K562 (cell line): ENCODE measurements around the gene JADE2. TPM values are rescaled to one million over a fixed set of nuclear protein-coding genes. Genes with fewer than 3 reads are reported as not detected.

ENCODE experiments used
- DPF2 ChIP-seq: fragments of 450-650 bp; IDR thresholded peaks from 2 replicates; pipeline ENCODE4 v1.6.1; 2016
- EHMT2 ChIP-seq: fragments of 450-650 bp; IDR thresholded peaks from 2 replicates; pipeline ENCODE4 v1.6.1; 2018; ENCODE audit warnings: antibody characterized with exemption
- HMGXB4 ChIP-seq: sonication (generic); formaldehyde crosslinking; IDR thresholded peaks from 2 replicates; pipeline ENCODE4 v1.8.1; 2023; ENCODE audit warnings: mild to moderate bottlenecking, missing genetic modification reagents
- HNRNPUL1 ChIP-seq: fragments of 200-400 bp; formaldehyde crosslinking; IDR thresholded peaks from 2 replicates; pipeline ENCODE4 v1.6.1; 2017; ENCODE audit warnings: low read length
- KDM2B ChIP-seq: fragments of 250-450 bp; sonication (Bioruptor Pico); IDR thresholded peaks from 2 replicates; pipeline ENCODE4 v1.8.0; 2021; ENCODE audit warnings: mild to moderate bottlenecking, moderate library complexity
- NCOA2 ChIP-seq, 2 experiments: fragments of 450-650 bp; IDR thresholded peaks; 2 replicates each; pipeline ENCODE4 v1.6.1; 2018; ENCODE audit warnings: mild to moderate bottlenecking in 2 of 2, moderate library complexity in 1 of 2; ENCODE audit not compliant: partially characterized antibody in 2 of 2
- NFXL1 ChIP-seq: fragments of 450-650 bp; formaldehyde crosslinking; IDR thresholded peaks from 2 replicates; pipeline ENCODE4 v1.4.0; 2021; ENCODE audit warnings: mild to moderate bottlenecking
- PCBP2 ChIP-seq: fragments of 200-400 bp; formaldehyde crosslinking; IDR thresholded peaks from 2 replicates; pipeline ENCODE4 v1.6.1; 2018; ENCODE audit warnings: low read length, low read depth, mild to moderate bottlenecking, moderate library complexity; ENCODE audit not compliant: poor library complexity, severe bottlenecking
- POLR2H ChIP-seq: IDR thresholded peaks from 2 replicates; pipeline ENCODE4 v1.6.1; 2016; ENCODE audit warnings: missing genetic modification characterization, low read depth, mild to moderate bottlenecking, control low read depth, missing compliant biosample characterization, moderate library complexity
- PRDM10 ChIP-seq: fragments of 450-650 bp; IDR thresholded peaks from 2 replicates; pipeline ENCODE4 v1.6.1; 2018; ENCODE audit not compliant: partially characterized antibody
- RFX1 ChIP-seq: fragments of 450-650 bp; IDR thresholded peaks from 2 replicates; pipeline ENCODE4 v1.6.1; 2016; ENCODE audit warnings: mild to moderate bottlenecking, moderate library complexity
- SAFB2 ChIP-seq: fragments of 200-400 bp; formaldehyde crosslinking; IDR thresholded peaks from 2 replicates; pipeline ENCODE4 v1.6.1; 2018; ENCODE audit warnings: borderline replicate concordance, low read length, low read depth, moderate library complexity; ENCODE audit not compliant: severe bottlenecking
- TCFL5 ChIP-seq: fragments of 250-450 bp; sonication (Bioruptor Pico); conservative IDR thresholded peaks from 2 replicates; pipeline ENCODE4 v1.6.1; 2021; ENCODE audit warnings: mild to moderate bottlenecking, moderate library complexity, matching md5 sums
- YBX1 ChIP-seq: fragments of 450-650 bp; IDR thresholded peaks from 2 replicates; pipeline ENCODE4 v1.7.1; 2016; ENCODE audit warnings: mild to moderate bottlenecking
- ZEB2 ChIP-seq: fragments of 450-650 bp; IDR thresholded peaks from 2 replicates; pipeline ENCODE4 v1.6.1; 2016
- ZKSCAN8 ChIP-seq: fragments of 200-800 bp; sonication (Bioruptor generic); IDR thresholded peaks from 2 replicates; pipeline ENCODE4 v1.6.1; 2016; ENCODE audit warnings: missing genetic modification characterization, missing compliant biosample characterization
- ZNF197 ChIP-seq: fragments of 200-800 bp; sonication (Bioruptor generic); IDR thresholded peaks from 2 replicates; pipeline ENCODE4 v1.6.1; 2016; ENCODE audit warnings: low read depth, missing genetic modification characterization, missing compliant biosample characterization
- ZNF76 ChIP-seq: fragments of 250-450 bp; sonication (Bioruptor Pico); IDR thresholded peaks from 2 replicates; pipeline ENCODE4 v1.4.0; 2020; ENCODE audit warnings: mild to moderate bottlenecking, moderate library complexity, borderline replicate concordance
- polyA plus RNA-seq, 8 experiments: library from polyadenylated mRNA; depleted of rRNA in 4 of 8; stranded (reverse) in 5 of 8; unstranded in 3 of 8; fragments of >200 nt; fragmentation: Nextera tagmentation in 2 of 8; fragmentation: Illumina TruSeq in 1 of 8; extraction: Ambion mirVana in 2 of 8; extraction: Trizol in 1 of 8; gene quantifications; 2 replicates each; pipeline versions ENCODE4 v1.2.1 to v1.2.3, GENCODE V29; 2011 to 2014; ENCODE audit warnings: inconsistent platforms in 1 of 8, missing spikeins in 1 of 8
- total RNA-seq, 7 experiments: library from RNA; depleted of rRNA in 6 of 7; stranded (reverse); fragments of >200 nt in 6 of 7; fragmentation: Illumina TruSeq in 2 of 7; extraction: Trizol in 2 of 7; gene quantifications; 2 replicates each; pipeline versions ENCODE4 v1.2.1 to v1.2.3, GENCODE V29; 2011 to 2021; ENCODE audit warnings: low replicate concordance in 1 of 7
- TF ChIP-seq, protein P1 (sequence below): fragments of 250-450 bp; sonication (Bioruptor Pico); IDR thresholded peaks from 2 replicates; pipeline ENCODE4 v1.4.0; 2020
- TF ChIP-seq, protein P2 (sequence below): sonication (generic); formaldehyde crosslinking; IDR thresholded peaks from 2 replicates; pipeline ENCODE4 v1.8.1; 2023; ENCODE audit warnings: mild to moderate bottlenecking, missing genetic modification reagents

Gene JADE2
- total and polyA plus RNA-seq, 9 of the 15 experiments (the other 6 are each of a cell fraction or from before 2014, with no cell fraction given), result 0.50 to 23.3 (median 9.1) TPM

DNA sequence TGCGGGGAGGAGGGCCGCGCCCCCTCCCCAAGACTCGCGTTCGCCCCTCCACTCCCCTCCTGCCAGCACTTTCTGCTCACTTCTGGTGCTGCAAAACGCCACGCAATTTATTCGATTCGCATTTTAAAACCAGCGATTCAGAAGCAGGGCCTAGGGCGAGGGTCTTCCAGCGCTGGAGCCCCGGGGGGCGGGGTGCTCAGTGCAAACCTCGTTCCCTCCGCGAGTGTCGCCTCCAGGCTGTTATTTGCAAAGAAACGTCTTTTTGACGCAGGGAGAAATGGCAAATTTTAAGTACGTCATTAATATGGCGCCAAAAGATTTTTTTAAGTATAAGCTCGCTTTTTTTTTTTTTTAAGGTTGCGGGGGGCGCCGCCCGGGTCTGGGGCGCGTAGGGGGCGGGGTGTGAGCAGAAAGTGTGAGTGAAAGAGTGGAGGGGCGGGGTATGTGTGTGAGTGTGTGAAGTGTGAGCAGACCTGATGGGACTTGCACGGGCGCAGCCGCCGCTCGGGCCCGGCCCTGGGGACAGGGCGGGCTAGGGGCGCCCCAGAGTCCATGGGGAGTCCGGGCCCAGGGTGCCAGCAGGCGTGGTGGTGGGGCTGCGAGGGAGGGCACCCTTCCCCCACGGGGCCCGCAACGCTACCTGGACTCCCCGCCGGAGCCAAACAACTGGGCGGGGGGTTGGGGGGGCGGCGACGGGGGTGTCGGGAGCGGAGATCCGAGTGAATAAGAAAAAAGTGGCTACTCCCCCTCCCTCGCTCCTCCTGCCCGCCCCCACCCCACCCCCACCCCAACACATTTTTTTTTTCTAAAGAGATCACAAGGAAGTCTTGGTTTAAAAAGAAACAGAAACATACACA lies at the start of gene JADE2 (continued):
- TF ChIP-seq ZNF197 (CRISPR knock-in tag) (0 out of 2 replicates have a peak, but pooled peaks have one; percentile 55), YBX1 (no peak), NFXL1 (no peak), DPF2 (0 out of 2 replicates have a peak, but pooled peaks have one; percentile 23), PCBP2 (no peak), SAFB2 (no peak), EHMT2 (no peak), TCFL5 (CRISPR knock-in tag) (no peak), HMGXB4 (CRISPR knock-in tag) (no peak), HNRNPUL1 (no peak), ZNF76 (CRISPR knock-in tag) (no peak), ZKSCAN8 (CRISPR knock-in tag) (no peak), KDM2B (CRISPR knock-in tag) (no peak), NCOA2 (IDR thresholded peaks at IDR 0.05; ENCODE audit: partially characterized antibody in 2 of 2) (no peak), RFX1 (no peak), POLR2H (peak; percentile 24), ZEB2 (no peak), PRDM10 (peak; percentile 39)
- TF ChIP-seq, protein P1, sequence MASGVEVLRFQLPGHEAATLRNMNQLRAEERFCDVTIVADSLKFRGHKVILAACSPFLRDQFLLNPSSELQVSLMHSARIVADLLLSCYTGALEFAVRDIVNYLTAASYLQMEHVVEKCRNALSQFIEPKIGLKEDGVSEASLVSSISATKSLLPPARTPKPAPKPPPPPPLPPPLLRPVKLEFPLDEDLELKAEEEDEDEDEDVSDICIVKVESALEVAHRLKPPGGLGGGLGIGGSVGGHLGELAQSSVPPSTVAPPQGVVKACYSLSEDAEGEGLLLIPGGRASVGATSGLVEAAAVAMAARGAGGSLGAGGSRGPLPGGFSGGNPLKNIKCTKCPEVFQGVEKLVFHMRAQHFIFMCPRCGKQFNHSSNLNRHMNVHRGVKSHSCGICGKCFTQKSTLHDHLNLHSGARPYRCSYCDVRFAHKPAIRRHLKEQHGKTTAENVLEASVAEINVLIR (CRISPR knock-in tag), result 0 out of 2 replicates have a peak, but pooled peaks have one; percentile 10
- TF ChIP-seq, protein P2, sequence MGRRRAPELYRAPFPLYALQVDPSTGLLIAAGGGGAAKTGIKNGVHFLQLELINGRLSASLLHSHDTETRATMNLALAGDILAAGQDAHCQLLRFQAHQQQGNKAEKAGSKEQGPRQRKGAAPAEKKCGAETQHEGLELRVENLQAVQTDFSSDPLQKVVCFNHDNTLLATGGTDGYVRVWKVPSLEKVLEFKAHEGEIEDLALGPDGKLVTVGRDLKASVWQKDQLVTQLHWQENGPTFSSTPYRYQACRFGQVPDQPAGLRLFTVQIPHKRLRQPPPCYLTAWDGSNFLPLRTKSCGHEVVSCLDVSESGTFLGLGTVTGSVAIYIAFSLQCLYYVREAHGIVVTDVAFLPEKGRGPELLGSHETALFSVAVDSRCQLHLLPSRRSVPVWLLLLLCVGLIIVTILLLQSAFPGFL (CRISPR knock-in tag), result no peak
